Stimulated activated CD4-positive, alpha-beta T cell treated with anti-CD3 and anti-CD28 coated beads, TNF-alpha, amount 100 ng/mL, for 48 hours (primary cell): ENCODE data around the gene SECISBP2.

Experiments used
- DNase-seq, 3 donors: peaks; one replicate each; pipeline ENCODE4 v3.0.0-alpha.2; 2020; ENCODE audit warnings: low read depth in 3 of 3

The SECISBP2 gene

GRCh38 chr9:89405826-89406225 lies 87.5 kb downstream of the SECISBP2 start:
- no peak for DNase-seq

- DNase-seq = no peak
Measured at GRCh38 chr9:89407070-89407469, 88.8 kb downstream of the SECISBP2 start.

- no peak for DNase-seq
Measured at GRCh38 chr9:89408628-89409101, 90.4 kb downstream of the SECISBP2 start.
